ENCODE measurements around the gene P2RX4.
"Not testable (repeated sequence)": the region's sequence is repeated elsewhere in the genome, so short reads cannot be mapped to it uniquely, and the experiment has no call there.

P2RX4 gene

DNA sequence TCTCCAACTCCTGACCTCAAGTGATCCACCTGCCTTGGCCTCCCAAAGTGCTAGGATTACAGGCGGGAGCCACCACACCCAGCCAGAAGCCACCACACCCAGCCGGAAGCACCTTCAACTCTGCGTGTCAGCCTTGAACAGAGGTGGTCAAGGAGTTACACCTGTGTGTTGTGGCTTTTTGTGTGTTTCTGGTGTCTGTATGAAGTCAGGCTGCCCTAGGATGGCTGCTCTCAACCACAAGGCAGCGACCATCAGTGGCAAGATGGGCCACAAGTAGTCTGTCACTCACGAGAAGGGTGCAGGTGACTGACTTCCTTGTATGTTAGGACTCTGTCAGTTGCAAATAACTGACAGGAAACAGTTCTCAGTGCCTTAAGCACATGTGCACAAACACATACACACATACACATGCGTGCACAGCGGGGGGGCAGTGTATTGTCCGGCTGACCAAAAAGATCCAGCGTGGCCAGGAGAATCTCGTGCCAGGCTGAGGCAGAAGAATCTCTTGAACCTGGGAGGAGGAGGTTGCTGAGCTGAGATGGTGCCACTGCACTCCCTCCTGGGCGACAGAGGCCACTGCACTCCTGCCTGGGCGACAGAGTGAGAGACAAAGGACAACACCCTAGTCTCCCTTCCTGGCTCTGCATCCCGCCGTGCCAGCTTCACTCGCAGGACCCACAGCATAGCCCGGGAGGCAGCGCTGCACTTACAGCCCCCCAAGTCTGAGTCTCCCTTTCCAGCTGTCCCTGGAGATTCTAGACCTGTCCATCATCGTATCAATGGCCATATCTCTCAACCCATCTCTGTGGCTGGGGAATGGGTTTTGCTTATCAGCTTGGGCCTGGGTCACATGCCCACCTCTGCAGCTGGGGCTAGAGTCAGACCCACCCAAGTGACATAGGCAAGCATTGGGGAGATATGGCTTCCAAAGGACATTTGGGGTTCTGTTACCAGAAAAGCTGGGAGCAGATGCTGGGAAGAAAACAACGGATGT lies 13.7 kb downstream of the P2RX4 start:
- no peak for DNase-seq (ENCODE audit: low read depth)

DNA sequence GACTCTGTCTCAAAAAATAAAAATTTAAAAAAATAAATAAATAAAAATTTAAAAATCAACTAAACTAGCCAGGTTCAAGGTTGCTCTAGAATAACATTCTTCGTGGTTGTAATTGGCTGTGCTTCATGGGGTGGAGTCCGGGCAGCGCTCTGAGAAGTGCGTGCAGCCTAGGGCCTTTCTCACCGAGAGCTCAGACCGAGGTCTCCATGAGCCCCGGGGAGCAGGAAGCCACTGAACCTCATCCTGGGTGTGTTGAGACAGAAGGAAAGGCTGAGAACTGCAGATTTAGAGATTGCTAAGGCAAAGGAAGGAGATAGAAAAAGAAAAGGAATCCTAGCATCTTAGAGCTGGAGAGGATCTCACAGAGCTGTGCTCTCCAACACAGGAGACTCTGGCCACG lies 14.7 kb downstream of the P2RX4 start:
- no peak for DNase-seq (ENCODE audit: low read depth)

DNA sequence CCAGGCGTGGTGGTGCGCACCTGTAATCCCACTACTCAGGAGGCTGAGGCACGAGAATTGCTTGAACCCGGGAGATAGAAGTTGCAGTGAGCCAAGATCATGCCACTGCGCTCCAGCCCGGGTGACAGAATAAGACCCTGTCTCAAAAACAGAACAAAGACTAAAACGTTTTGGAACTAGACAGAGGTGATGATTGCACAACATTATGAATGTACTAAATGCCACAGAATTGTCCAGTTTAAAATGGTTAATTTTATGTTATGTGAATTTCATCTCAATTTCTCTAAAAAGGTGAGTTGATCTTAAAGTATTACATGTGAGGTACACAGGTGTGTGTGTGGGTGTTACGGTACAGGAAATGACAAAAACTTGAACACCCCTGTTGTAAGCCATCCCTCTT lies 16.5 kb downstream of the P2RX4 start:
- no peak for DNase-seq (ENCODE audit: low read depth)

DNA sequence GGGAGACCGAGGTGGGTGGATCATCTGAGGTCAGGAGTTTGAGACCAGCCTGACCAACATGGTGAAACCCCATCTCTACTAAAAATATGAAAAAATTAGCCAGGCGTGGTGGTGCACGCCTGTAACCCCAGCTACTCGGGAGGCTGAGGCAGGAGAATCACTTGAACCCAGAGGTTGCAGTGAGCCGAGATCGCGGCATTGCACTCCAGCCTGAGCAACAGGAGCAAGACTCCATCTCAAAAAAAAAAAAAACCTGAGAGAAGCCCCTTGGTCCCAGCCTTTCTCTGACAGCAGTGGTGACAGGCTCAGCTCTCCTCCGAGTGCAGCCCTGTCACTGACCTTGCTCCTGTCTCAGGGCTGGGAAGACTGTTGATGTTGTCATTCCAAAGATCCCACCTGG lies 16.9 kb downstream of the P2RX4 start:
- not testable (repeated sequence) for DNase-seq (ENCODE audit: low read depth)

DNA sequence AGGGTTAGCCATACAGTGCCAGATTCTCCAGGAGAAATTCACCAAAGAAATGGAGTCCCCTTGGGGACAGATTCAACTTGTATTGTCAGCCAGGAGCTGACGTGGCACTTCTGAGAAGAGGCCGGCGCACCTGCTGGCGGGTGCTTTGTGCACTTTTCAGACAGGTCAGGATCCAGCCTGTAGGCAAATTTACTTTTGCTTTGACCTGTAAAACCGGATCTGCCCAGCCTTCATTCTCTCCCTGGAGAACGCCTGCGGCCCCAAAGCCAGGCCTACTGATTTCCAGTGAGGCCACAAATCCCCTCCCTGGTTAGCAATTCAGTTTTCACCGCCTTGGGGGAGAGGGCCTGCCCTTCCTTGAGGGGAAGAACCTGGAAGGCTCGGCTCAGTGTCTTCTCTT lies 17.4 kb downstream of the P2RX4 start:
- no peak for DNase-seq (ENCODE audit: low read depth)

DNA sequence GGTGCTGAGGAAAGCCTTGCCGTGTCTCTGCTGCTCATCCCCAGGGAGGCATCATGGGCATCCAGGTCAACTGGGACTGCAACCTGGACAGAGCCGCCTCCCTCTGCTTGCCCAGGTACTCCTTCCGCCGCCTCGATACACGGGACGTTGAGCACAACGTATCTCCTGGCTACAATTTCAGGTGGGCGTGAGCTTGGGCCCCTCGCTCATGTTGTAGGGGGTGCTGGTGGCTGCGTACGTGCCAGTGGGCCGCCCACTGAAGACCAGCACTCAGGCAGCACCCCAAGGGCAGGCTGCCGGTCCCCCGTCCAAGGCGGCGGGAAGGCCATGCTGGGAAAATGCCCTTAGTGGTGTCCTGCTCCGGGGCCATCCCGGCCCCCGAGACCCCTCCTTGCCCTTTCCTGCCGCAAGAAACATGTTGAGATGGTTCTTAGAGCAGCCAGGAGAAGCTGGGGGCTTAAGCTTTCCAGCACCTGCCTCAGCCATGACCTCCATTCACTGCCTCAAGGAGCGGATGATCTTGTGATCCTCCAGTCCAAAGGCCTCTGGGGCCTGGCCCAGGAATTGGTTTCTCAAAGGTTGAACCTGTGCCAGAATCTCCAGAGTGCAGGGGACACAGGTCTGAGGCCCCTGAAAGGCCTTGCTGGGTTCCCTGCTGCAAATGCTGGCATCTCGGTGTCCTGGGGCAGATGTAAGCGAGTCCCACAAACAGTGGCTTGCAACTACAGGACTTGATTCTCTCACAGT lies 19.2 kb downstream of the P2RX4 start:
- DNase-seq (ENCODE audit: low read depth), result no peak

DNA sequence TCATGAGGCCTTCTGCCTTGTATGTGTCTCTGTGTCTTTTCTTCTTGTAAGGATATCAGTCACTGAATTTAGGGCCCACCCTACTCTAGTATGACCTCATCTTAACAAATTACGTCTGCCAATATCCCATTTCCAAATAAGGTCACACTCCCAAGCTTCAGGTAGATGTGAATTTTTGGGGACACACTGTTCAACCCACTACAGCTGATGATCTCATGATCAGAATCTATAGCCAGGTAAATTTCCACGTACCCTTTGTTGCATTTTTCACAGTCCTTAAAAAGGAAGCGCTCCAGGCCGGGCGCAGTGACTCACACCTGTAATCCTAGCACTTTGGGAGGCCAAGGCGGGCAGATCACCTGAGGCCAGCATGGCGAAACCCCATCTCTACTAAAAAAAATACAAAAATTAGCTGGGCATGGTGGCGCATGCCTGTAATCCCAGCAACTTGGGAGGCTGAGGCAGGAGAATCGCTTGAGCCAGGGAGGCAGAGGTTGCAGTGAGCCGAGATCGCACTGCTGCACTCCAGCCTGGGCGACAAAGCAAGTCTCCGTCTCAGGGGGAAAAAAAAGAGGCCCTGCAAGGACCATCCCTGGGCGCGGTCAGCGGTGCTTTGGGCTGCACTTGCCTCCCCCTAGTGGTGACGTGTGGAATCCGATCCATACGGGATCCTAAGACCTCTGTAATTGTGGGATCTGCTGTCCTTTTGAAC lies 20.1 kb downstream of the P2RX4 start:
- DNase-seq (ENCODE audit: low read depth), result not testable (repeated sequence)

DNA sequence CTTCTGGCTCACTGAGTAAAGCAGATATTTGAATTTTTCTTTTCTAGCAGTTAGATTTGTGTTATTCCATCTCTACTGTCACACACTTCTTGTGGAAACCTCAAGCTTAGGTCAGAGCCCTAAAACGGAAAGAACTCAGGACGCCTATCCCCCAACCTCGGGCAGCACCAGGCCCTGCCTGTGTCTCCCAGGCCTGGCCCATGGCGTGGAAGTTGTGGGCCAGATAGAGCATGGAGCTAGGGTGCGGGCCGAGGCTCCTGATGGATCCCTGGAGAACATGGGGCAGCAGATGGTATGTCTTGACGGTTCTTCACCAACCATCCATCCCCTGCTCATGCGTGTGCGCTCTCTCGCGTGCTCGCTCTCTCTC lies 20.6 kb downstream of the P2RX4 start:
- no peak for DNase-seq (ENCODE audit: low read depth)

DNA sequence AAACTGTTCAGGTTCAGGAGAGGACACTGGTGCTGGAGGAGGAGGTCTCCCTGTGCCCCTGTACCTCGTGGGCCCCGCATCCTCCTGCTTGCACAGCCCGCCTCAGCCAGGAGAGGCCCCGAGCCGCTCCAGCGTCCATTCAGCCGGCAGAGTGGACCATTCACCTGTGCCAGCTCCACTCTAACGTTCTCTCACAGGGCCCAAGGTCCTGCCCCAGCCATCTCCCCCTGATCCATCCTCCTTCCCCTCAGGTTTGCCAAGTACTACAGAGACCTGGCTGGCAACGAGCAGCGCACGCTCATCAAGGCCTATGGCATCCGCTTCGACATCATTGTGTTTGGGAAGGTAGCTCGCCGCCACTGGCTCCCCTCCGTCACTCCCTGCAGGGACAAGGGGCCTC lies 22.2 kb downstream of the P2RX4 start:
- no peak for DNase-seq (ENCODE audit: low read depth)

DNA sequence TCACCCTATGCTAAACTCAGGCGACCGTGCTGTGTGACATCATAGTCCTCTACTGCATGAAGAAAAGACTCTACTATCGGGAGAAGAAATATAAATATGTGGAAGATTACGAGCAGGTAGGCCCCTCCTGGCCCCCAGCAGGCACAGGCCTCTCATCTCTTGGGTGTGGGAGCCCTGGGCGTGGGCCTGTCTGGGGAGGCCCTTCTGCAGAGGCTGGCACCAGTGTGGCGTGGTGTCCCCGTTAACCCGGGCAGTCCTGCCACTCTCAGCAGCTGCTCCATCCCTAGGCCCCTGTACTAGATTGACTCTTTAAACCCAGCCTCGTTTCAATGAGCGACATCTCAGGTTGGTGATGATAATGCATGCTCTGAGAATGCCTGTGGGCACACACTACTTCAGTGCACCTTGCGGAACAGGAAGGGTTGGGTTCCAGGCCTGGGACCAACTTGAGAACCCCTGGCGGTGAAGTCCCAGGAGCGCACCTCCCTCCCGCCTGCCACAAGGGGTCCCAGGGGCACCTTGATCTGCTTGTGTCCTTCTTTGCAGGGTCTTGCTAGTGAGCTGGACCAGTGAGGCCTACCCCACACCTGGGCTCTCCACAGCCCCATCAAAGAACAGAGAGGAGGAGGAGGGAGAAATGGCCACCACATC lies 23.2 kb downstream of the P2RX4 start:
- DNase-seq (ENCODE audit: low read depth), result no peak

DNA sequence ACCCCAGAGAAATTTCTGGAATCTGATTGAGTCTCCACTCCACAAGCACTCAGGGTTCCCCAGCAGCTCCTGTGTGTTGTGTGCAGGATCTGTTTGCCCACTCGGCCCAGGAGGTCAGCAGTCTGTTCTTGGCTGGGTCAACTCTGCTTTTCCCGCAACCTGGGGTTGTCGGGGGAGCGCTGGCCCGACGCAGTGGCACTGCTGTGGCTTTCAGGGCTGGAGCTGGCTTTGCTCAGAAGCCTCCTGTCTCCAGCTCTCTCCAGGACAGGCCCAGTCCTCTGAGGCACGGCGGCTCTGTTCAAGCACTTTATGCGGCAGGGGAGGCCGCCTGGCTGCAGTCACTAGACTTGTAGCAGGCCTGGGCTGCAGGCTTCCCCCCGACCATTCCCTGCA lies 23.7 kb downstream of the P2RX4 start:
- no peak for DNase-seq (ENCODE audit: low read depth)

DNA sequence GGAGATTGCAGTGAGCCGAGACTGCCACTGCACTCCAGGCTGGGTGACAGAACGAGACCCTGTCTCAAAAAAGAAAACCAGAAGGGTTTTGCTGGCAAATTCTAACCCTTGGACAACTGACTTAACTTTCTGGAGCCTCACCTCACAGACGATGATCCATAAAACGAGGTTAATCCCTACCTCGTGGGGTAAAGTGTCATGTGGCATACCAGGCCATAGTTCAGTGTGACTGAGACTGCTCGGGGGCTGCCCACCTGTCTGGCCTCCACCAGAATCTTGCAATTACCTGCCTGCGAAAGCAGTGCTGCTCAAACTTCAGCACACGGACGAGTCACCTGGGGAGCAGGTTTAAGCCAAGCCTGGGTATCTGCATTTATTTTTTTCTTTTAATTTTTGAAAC lies 26.8 kb downstream of the P2RX4 start:
- no peak for DNase-seq (ENCODE audit: low read depth)

DNA sequence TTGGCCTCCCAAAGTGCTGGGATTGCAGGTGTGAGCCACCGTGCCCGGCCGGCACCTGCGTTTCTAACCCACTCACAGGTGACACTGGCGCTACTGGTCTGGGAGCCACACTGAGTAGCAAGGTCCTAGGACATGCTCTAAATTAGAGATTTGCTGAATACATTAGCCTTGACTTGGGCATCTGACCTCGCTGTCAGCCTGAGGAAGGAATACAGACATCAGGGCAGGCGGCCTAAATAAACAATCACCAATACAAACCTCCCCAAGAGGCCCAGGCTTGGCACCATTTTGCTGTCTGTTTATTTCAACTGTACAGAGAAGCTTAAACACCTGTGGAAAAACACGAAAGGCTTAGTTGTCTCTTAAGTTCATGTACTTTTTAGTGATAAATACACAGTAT lies 27.5 kb downstream of the P2RX4 start:
- no peak for DNase-seq (ENCODE audit: low read depth)

DNA sequence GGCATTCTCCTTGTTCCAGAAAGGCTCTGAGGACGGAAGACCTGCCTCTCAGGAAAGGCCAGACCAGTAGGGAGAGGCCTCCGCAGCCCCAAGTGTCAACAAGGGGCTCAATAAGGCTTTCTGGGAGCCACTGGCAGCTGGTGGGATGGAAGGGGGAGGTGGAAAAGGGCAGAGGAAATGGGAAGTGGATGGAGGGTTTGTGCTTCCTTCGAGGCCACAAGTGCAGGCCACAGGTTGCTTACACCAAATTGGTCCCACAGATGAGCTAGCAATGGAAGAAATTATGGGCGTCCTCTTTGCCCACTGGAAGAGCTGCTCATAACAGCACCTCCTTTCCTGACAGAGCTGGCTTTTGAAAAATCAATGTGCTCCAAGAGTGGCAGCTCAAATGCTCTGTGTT lies 28.2 kb downstream of the P2RX4 start:
- no peak for DNase-seq (ENCODE audit: low read depth)

DNA sequence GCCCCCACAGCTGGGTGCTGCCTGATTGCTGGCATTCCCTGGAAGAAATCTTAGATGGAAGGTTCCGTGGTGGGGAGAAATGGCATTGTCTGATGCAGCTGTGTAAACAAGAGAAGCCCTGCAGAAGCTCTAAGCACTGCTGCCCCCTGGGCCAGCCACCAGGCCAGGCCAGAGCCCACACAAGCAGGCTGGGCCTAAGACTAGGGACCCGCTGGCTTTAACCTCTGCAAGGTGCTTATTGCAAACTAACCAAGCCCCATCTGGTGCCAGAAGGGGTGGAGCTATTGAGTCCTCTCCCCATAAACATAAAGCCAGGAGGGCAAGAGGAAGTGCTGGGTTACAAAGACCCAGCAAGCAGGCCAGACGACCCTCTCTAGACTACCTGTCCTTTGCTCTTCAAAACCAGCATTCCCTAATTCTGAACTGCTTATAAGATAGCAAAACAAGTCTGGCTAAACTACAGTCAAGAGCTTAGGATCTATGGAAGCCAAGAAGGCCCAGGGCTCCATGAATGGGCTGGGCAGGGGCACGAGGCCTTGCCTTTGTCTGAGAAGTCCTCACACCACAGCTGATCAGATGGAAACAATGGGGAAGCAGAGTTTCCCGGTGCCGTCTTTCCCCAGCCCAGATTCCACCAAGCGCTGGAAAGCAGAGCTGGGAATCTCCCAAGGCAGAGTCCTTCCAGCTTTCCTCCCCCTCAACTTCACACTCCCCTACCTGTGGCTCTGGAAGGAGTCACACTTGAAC lies 28.8 kb downstream of the P2RX4 start:
- DNase-seq (ENCODE audit: low read depth), result no peak

DNA sequence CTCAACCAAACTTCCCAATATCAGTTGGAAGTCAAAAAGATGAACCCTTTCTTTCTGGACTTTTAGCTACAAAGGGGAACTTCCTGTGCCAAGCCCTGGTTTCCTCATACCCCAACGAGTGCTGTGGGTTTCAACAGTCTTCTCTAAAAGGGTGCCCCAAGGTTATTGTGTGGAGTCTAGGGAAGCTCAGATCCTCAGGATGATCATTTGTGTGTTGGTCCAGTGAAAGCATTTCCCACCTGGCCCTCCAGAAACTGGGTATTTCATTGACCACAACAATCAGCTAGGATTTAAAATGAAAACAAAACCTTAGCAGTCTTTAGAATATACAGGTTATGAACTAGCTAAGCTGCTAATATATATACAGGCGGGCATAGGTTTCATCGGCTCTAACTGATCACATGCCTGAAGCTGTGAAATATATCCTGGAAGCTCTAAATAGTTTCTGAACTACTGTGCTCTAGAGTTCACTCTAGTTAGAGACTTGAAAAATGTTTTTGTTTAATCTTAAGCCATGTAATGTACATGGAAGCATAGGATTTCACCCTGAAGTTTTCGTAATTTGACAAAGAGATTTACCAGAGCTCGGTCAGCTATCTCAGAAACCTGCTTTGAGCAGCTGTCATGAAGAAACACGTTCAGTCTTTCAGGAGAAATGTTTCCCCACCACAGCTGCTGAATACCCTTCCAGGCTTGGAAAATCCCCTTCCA lies 29.6 kb downstream of the P2RX4 start:
- DNase-seq (ENCODE audit: low read depth), result no peak

DNA sequence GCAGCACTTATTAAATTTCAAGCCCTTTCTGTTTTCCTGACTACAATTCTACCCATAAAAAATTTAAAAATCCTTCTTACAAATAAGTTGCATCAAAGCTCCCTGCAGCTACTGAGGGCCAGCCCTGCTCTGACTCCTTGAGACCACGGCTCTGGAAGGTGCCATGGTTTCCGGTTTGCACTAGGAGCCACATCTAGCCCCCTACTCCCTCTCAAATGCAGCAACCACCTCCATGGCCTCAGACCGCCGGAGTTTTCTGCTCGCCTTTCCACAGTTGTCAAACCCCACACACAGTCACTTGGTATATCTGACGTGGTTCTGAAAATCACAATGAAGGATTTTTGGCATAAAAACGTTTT lies 30.1 kb downstream of the P2RX4 start:
- DNase-seq (ENCODE audit: low read depth), result no peak

DNA sequence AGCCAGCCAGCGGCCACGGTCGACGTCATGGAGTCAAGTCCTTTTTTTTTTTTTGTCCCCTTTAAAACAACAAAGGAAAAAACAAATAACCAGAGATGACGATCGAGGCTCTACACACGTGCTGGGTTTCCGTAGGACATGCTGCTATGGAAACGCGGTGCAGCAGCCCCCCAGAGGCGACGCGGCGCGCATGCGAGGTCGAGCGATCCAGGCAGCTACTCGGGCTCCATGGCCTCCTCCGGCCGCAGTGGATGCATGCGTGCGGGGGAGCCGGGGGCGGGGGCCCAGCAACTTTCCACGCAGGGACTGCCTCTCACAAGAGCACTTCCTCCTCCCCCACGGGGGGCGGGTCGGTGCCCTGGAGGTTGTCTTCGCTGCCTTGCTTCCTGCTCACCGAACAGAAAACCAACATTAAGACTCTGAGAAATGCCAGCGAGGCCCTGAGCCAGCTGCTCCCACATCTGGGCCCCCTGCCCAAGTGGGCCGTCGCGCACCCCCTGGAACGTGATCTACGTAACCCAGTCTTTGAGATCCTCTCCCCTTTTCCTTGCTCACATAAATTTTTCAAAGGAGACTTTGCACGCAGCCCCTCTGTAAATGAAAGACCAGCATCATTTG lies 30.7 kb downstream of the P2RX4 start:
- DNase-seq (ENCODE audit: low read depth), result no peak

DNA sequence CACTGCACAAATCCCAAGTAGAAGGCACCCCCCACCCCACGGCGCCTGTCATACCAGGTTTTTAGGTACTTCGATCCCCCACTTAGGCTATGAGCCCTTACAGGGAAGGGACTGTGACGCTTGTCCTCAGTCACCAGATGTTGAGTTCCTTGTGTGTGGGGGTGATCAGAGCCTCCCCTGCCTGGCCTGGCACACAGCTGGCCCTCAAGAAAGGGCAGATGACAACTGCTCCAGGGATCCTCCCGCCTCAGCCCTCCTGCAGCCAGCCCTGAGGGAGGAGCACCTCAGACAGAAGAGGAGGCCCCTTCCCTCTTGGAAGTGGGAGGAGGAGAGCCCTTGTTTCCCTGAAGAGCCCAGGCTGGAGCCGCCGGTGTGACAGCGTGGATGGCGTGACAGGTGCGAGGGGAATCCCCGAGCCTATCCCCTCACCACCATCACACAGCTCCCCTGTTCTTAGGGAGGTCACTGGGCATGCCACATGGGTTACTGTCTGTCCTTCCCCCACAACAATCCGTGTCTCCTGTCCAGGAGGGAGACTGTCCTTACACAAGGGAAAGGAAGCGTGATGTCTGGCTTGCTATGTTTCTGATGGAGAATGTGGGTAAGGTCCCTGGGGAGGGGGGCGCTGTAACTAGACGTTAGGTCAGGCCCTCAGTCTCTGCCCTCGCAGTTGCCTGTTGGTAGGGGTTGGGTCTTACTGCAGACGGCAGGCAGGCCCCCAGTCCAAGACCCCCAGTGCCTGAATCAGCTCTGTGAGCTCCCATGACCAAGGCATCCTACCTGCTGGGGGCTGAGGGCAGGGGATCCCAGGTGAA lies 31.4 kb downstream of the P2RX4 start:
- DNase-seq (ENCODE audit: low read depth), result no peak

DNA sequence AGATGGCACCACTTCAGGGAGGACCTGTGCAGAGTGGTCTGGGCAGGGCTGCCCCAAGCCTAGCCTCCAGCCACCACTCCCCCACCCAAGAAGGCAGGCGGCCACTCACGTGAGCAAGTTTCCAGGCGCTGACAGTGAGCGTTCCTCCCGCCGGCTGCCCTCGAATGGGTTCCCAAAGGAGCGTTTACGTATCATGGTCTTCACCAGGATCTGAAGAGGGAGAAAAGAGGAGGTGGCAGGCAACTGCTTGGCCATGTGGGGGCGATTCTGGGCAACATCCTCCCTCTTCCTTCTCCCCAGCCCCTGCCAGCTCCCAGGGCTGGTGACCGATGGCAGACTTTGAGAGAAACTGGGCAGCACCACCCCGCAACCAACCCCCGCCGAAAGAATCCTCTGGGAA lies 35.1 kb downstream of the P2RX4 start:
- no peak for DNase-seq (ENCODE audit: low read depth)
